ENCODE results near the gene STOX1.
"Not testable (repeated sequence)": the region's sequence is repeated elsewhere in the genome, so short reads cannot be mapped to it uniquely, and the experiment has no call there.

Gene STOX1

GRCh38 chr10:68880181-68880580, 52.9 kb downstream of the STOX1 start:
- no peak for DNase-seq

GRCh38 chr10:68895041-68895440, 67.7 kb downstream of the STOX1 start:
- no peak for DNase-seq

- peak; percentile 32 for DNase-seq
Observed at GRCh38 chr10:68897336-68897741, 70.0 kb downstream of the STOX1 start.

GRCh38 chr10:68899186-68899745, 71.9 kb downstream of the STOX1 start:
- no peak for DNase-seq

GRCh38 chr10:68900427-68901104, 73.2 kb downstream of the STOX1 start:
- peak; percentile 80 for DNase-seq

GRCh38 chr10:68901105-68901927, 74.0 kb downstream of the STOX1 start, which contains the start of gene DDX50:
TSS of gene DDX50 (plus strand) at chr10:68901315. CDS start at chr10:68901385, 70 bp downstream.
- peak; percentile 97 for DNase-seq

- no peak for DNase-seq
Observed at GRCh38 chr10:68902382-68902781, 75.1 kb downstream of the STOX1 start.

GRCh38 chr10:68924593-68924992, 97.3 kb downstream of the STOX1 start:
- DNase-seq = no peak

GRCh38 chr10:68925489-68925888, 98.2 kb downstream of the STOX1 start:
- no peak for DNase-seq

- DNase-seq = not testable (repeated sequence)
Observed at GRCh38 chr10:68929157-68929556, 101.8 kb downstream of the STOX1 start.

- not testable (repeated sequence) for DNase-seq
Observed at GRCh38 chr10:68929888-68930287, 102.6 kb downstream of the STOX1 start.

GRCh38 chr10:68932860-68933259, 105.5 kb downstream of the STOX1 start:
- not testable (repeated sequence) for DNase-seq

GRCh38 chr10:68934994-68935393, 107.7 kb downstream of the STOX1 start:
- DNase-seq = no peak

- DNase-seq = no peak
Observed at GRCh38 chr10:68938117-68938516, 110.8 kb downstream of the STOX1 start.

- DNase-seq = no peak
Observed at GRCh38 chr10:68938884-68939283, 111.6 kb downstream of the STOX1 start.

GRCh38 chr10:68940917-68941316, 113.6 kb downstream of the STOX1 start:
- DNase-seq = not testable (repeated sequence)
